ENCODE data around the gene WDR41.

The WDR41 gene

GRCh38 chr5:77420940-77421339, 71.2 kb downstream of the WDR41 start:
- no peak for DNase-seq (ENCODE audit: low read depth, low spot score)
- no peak for TF ChIP-seq CTCF (IDR thresholded peaks at IDR 0.05; ENCODE audit: insufficient read depth, low read length, missing control alignments)
- POLR2A ChIA-PET, result no interaction called here
- CTCF ChIA-PET, result interaction anchor here (0.8 to 3.9 kb wide), 4 partner anchors 9 to 277 kb away, joined by 3 to 11 read pairs (median 6); partner anchors contain the start of gene WDR41
- H3K4me3 ChIP-seq (ENCODE audit: low read depth, low read length), result no peak overlapping the region

- CTCF ChIA-PET, result interaction anchor here (0.8 to 3.9 kb wide), 4 partner anchors 9 to 276 kb away, joined by 3 to 11 read pairs (median 8); partner anchors contain the start of gene WDR41
- POLR2A ChIA-PET, result interaction anchor here (1.0 kb wide), 1 partner anchor 44 kb away, joined by 4 read pairs; no protein-coding TSS in a partner anchor
- DNase-seq (ENCODE audit: low read depth, low spot score), result no peak
- no peak overlapping the region for H3K4me3 ChIP-seq (ENCODE audit: low read depth, low read length)
- TF ChIP-seq CTCF (IDR thresholded peaks at IDR 0.05; ENCODE audit: insufficient read depth, low read length, missing control alignments), result no peak
Measured at GRCh38 chr5:77419644-77420582, 72.2 kb downstream of the WDR41 start.

GRCh38 chr5:77418601-77419581, 73.2 kb downstream of the WDR41 start:
- no peak for DNase-seq (ENCODE audit: low read depth, low spot score)
- no peak overlapping the region for H3K4me3 ChIP-seq (ENCODE audit: low read depth, low read length)
- POLR2A ChIA-PET, result interaction anchor here (1.0 kb wide), 1 partner anchor 45 kb away, joined by 4 read pairs; no protein-coding TSS in a partner anchor
- no peak for TF ChIP-seq CTCF (IDR thresholded peaks at IDR 0.05; ENCODE audit: insufficient read depth, low read length, missing control alignments)
- CTCF ChIA-PET, result interaction anchor here (1.2 to 3.9 kb wide), 3 partner anchors 8 to 275 kb away, joined by 4 to 11 read pairs (median 7); partner anchors contain the start of gene WDR41

- CTCF ChIA-PET, result interaction anchor here (1.1 to 3.9 kb wide), 4 partner anchors 7 to 274 kb away, joined by 4 to 11 read pairs (median 6); partner anchors contain the start of gene WDR41
- no peak overlapping the region for H3K4me3 ChIP-seq (ENCODE audit: low read depth, low read length)
- DNase-seq (ENCODE audit: low read depth, low spot score), result no peak
- no peak for TF ChIP-seq CTCF (IDR thresholded peaks at IDR 0.05; ENCODE audit: insufficient read depth, low read length, missing control alignments)
- POLR2A ChIA-PET, result no interaction called here
Measured at GRCh38 chr5:77418162-77418561, 74.0 kb downstream of the WDR41 start.

- TF ChIP-seq CTCF (IDR thresholded peaks at IDR 0.05; ENCODE audit: insufficient read depth, low read length, missing control alignments), result no peak
- POLR2A ChIA-PET, result no interaction called here
- CTCF ChIA-PET, result no interaction called here
- no peak for DNase-seq (ENCODE audit: low read depth, low spot score)
- no peak overlapping the region for H3K4me3 ChIP-seq (ENCODE audit: low read depth, low read length)
Measured at GRCh38 chr5:77413049-77413448, 79.1 kb downstream of the WDR41 start.

Data from AG04449 (cell line).